Memory B cell (primary cell): Measurements from ENCODE around the gene TUBGCP3.
"Not testable (repeated sequence)": the region's sequence is repeated elsewhere in the genome, so short reads cannot be mapped to it uniquely, and the experiment has no call there.

Source experiments
- ATAC-seq: fragments of 150-1000 bp; cut with Tn5 transposase; 2 replicates; pipeline ENCODE4 v1.10.0; 2021; ENCODE audit warnings: low read depth, mild to moderate bottlenecking, moderate library complexity
- DNase-seq, 2 donors: peaks; one replicate each; pipeline ENCODE4 v3.0.0; 2022; ENCODE audit warnings: low spot score in 2 of 2
- H3K27ac Mint-ChIP-seq: one replicate; pipeline ENCODE4 v1.8.0; 2022; ENCODE audit warnings: mild to moderate bottlenecking, moderate library complexity, mixed read lengths
- H3K27me3 Mint-ChIP-seq: one replicate; pipeline ENCODE4 v1.8.0; 2022; ENCODE audit warnings: mixed read lengths
- H3K36me3 Mint-ChIP-seq: one replicate; pipeline ENCODE4 v1.8.0; 2022; ENCODE audit warnings: mild to moderate bottlenecking, mixed read lengths
- H3K4me1 Mint-ChIP-seq: one replicate; pipeline ENCODE4 v1.8.0; 2022; ENCODE audit warnings: mixed read lengths
- H3K4me3 Mint-ChIP-seq: one replicate; pipeline ENCODE4 v1.8.0; 2022; ENCODE audit warnings: mild to moderate bottlenecking, moderate library complexity, mixed read lengths
- H3K9me3 Mint-ChIP-seq: one replicate; pipeline ENCODE4 v1.8.0; 2022; ENCODE audit warnings: mixed read lengths

Gene TUBGCP3

GRCh38 chr13:112587764-112588489 is at the start of gene TUBGCP3:
Gene TUBGCP3, minus strand, starts transcription at chr13:112588153. Its CDS starts 173 bp downstream, at chr13:112587980.
- peak within 1 kb of the TSS; percentile 92 for H3K4me3 Mint-ChIP-seq
- DNase-seq, result peak; percentile 71 to 80
- peak within 1 kb of the TSS; percentile 94 for H3K27ac Mint-ChIP-seq
- H3K9me3 Mint-ChIP-seq, result no peaks in the 10 kb centered on the region
- H3K4me1 Mint-ChIP-seq, result peaks cover 31% of the 10 kb centered on the region
- ATAC-seq, result peak; percentile 84
- no peaks in the 10 kb centered on the region for H3K36me3 Mint-ChIP-seq
- no peaks in the 10 kb centered on the region for H3K27me3 Mint-ChIP-seq

DNA sequence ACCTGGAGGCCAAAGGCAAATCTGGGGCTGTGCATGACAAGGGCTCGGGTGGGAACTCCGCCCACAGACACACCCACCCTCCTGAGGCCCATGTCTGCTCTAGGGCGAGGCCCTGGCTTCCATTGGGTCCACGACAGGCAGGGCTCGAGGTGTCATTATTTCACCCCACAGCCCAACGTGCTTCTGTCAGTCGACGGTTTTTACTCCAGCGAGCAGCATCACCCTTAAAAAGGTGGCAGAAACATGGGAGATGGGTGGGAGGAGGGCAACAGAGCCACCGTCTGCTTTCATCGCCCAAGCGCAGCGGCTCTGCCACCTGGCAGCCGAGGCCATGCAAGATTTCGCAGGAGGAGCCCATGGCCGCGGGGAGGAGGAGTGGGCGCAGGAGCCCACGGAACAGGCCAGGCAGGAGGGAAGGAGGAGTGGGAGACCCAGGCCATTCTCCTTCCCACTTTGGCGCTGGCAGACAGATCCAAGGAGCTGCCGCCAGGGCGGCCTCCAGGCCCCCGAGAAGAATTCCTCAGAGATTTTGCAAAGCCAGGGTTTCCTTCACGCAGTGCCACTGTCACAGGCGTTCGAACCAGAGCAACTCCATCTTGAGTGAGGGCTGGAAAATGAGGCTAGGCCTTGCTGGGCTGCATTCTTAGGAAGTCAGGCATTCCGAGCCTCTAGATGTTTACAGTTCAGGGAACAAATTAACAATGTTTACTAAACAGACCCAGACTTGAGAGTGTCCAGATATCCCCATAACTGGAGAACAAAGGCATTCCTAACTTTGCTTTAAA is 49.3 kb upstream of the TUBGCP3 start:
- H3K27me3 Mint-ChIP-seq, result peaks cover 5% of the 10 kb centered on the region
- no peak for ATAC-seq
- no peak overlapping the region for H3K27ac Mint-ChIP-seq
- H3K36me3 Mint-ChIP-seq, result no peaks in the 10 kb centered on the region
- H3K9me3 Mint-ChIP-seq, result no peaks in the 10 kb centered on the region
- H3K4me1 Mint-ChIP-seq, result peaks cover 6% of the 10 kb centered on the region
- no peak for DNase-seq
- H3K4me3 Mint-ChIP-seq, result no peak overlapping the region

DNA sequence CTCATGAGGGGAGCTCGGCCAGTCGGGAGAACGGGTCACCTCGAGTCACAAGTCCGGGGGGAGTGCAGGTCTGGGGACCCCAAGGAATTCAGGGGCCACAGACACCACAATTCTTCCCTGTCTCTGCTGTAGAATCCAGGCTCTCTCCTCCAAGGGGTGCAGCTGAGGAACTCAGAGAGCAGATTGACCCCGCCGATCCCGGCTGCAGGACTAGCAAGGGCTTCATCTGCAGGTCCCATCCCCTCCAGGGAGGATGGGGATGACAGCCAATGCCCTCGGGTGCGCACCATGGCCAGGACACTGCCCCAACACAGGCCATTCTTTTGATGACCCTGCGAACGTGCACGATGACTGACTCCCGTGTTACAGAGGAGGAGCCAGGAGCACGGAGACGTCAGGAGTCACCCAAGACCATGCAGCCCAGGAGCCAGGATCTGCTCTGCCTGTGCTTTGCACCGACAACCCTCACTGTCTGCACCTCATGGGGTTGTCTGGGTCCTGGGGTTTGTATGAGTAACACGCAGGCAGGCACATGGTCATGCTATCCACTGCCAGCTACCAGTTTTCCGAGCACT is 48.5 kb upstream of the TUBGCP3 start:
- Mint-ChIP-seq H3K36me3 (no peaks in the 10 kb centered on the region), H3K27me3 (peaks cover 3% of the 10 kb centered on the region), H3K9me3 (no peaks in the 10 kb centered on the region), H3K27ac (no peak overlapping the region), H3K4me1 (peaks cover 6% of the 10 kb centered on the region), H3K4me3 (no peak overlapping the region)
- DNase-seq, result no peak
- no peak for ATAC-seq

DNA sequence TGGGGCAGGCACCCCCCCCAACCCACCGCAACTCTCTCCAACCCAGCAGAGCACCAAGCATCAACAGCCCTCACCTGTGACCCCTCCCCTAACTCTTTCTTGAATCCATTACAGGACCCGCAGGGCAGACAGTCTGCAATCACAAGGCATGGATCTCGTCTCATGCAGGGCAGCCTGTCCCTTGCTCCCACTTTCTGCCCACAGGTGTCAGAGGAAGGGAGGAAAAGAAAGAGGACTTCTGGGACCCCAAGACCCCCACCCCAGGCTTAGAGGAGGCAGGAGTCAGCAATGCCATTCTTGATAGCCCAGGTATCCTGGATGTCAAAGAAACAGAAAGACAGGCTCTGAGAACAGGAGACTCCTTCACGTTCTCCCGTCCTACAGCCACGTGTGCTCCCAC is 47.4 kb upstream of the TUBGCP3 start:
- no peak for ATAC-seq
- Mint-ChIP-seq H3K4me3 (no peak overlapping the region), H3K27ac (no peak overlapping the region), H3K36me3 (no peaks in the 10 kb centered on the region), H3K9me3 (no peaks in the 10 kb centered on the region), H3K4me1 (peaks cover 4% of the 10 kb centered on the region), H3K27me3 (peaks cover 3% of the 10 kb centered on the region)
- DNase-seq, result no peak

DNA sequence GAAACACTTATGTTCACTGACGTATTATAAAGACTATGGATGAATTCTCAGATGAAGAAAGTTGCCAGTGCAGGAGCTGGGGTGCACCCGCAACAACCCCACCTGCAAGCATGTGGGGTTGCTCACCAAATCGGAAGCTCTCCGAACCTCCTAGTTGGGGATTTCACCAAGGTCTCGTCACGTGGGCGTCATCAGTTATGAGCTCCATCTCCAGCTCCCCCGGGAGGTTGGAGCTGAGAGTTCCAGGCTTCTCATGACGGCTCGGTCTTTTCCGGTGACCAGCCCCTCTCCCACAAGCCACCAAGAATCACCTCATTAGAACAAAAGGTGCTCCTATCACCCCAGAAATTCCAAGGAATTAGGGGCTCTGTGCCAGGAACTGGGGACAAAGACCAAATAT is 46.1 kb upstream of the TUBGCP3 start:
- H3K9me3 Mint-ChIP-seq, result no peaks in the 10 kb centered on the region
- no peak for DNase-seq
- no peak overlapping the region for H3K4me3 Mint-ChIP-seq
- H3K27me3 Mint-ChIP-seq, result no peaks in the 10 kb centered on the region
- no peak for ATAC-seq
- H3K4me1 Mint-ChIP-seq, result no peaks in the 10 kb centered on the region
- H3K36me3 Mint-ChIP-seq, result no peaks in the 10 kb centered on the region
- no peak overlapping the region for H3K27ac Mint-ChIP-seq

DNA sequence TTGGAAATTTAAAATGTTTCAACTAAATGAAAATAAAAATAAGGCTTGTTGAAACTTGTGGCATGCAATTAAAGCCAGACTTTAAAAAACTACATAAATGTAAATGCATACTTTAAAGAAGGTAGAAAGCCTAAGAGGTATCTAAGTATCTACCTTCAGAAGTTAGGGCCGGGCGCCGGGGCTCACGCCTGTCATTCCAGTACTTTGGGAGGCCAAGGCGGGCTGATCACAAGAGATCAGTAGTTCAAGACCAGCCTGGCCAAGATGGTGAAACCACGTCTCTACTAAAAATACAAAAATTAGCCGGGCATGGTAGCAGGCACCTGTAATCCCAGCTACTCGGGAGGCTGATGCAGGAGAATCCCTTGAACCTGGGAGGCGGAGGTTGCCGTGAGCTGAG is 42.3 kb upstream of the TUBGCP3 start:
- not testable (repeated sequence) for H3K27me3 Mint-ChIP-seq, H3K4me3 Mint-ChIP-seq, H3K36me3 Mint-ChIP-seq, H3K27ac Mint-ChIP-seq, H3K4me1 Mint-ChIP-seq, DNase-seq, H3K9me3 Mint-ChIP-seq, ATAC-seq

DNA sequence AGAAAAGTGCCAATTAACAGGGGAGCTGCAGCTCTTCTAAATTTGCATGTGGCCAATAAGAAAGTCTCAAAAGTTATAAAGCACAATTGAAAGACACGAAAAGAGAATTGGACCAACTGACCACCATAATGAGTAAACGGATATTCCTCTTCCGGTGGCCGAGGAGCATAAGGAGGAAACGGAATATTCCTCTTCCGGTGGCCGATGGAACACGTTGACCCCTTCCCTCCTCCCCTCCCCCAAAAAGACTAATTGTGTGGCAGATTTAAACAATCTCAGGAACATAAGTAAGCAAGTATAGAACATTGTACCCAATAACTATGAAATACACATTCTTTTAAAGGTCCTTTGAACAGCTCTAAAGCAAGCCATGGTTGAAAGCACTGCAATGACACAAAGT is 41.2 kb upstream of the TUBGCP3 start:
- H3K36me3 Mint-ChIP-seq, result no peaks in the 10 kb centered on the region
- no peak for ATAC-seq
- H3K27ac Mint-ChIP-seq, result no peak overlapping the region
- H3K4me3 Mint-ChIP-seq, result no peak overlapping the region
- peaks cover 1% of the 10 kb centered on the region for H3K27me3 Mint-ChIP-seq
- no peak for DNase-seq
- no peaks in the 10 kb centered on the region for H3K9me3 Mint-ChIP-seq
- peaks cover 3% of the 10 kb centered on the region for H3K4me1 Mint-ChIP-seq

GRCh38 chr13:112627613-112628012 is 39.7 kb upstream of the TUBGCP3 start:
- H3K4me3 Mint-ChIP-seq, DNase-seq, H3K27me3 Mint-ChIP-seq, H3K9me3 Mint-ChIP-seq, H3K4me1 Mint-ChIP-seq, H3K27ac Mint-ChIP-seq, H3K36me3 Mint-ChIP-seq, ATAC-seq: not testable (repeated sequence)

- H3K27me3 Mint-ChIP-seq, result peaks cover 9% of the 10 kb centered on the region
- ATAC-seq (no peak), DNase-seq (no peak)
Measured at GRCh38 chr13:112627161-112627560, 39.2 kb upstream of the TUBGCP3 start.

GRCh38 chr13:112626761-112627160 is 38.8 kb upstream of the TUBGCP3 start:
- no peaks in the 10 kb centered on the region for H3K9me3 Mint-ChIP-seq
- DNase-seq (no peak), ATAC-seq (no peak)
- no peaks in the 10 kb centered on the region for H3K36me3 Mint-ChIP-seq
- no peak overlapping the region for H3K27ac Mint-ChIP-seq
- peaks cover 10% of the 10 kb centered on the region for H3K27me3 Mint-ChIP-seq
- H3K4me1 Mint-ChIP-seq, result peaks cover 5% of the 10 kb centered on the region
- H3K4me3 Mint-ChIP-seq, result no peak overlapping the region

More at GRCh38 chr13:112627161-112627560, 39.2 kb upstream of the TUBGCP3 start:
- Mint-ChIP-seq H3K27ac (no peak overlapping the region), H3K36me3 (no peaks in the 10 kb centered on the region), H3K4me1 (peaks cover 5% of the 10 kb centered on the region), H3K4me3 (no peak overlapping the region), H3K9me3 (no peaks in the 10 kb centered on the region)

GRCh38 chr13:112626124-112626523 is 38.2 kb upstream of the TUBGCP3 start:
- Mint-ChIP-seq H3K4me1 (peaks cover 5% of the 10 kb centered on the region), H3K9me3 (no peaks in the 10 kb centered on the region), H3K4me3 (no peak overlapping the region), H3K27ac (no peak overlapping the region), H3K36me3 (no peaks in the 10 kb centered on the region), H3K27me3 (peaks cover 10% of the 10 kb centered on the region)
- ATAC-seq (no peak), DNase-seq (no peak)

GRCh38 chr13:112625698-112626097 is 37.7 kb upstream of the TUBGCP3 start:
- Mint-ChIP-seq H3K4me1 (peaks cover 5% of the 10 kb centered on the region), H3K9me3 (no peaks in the 10 kb centered on the region), H3K36me3 (no peaks in the 10 kb centered on the region), H3K27ac (no peak overlapping the region), H3K4me3 (no peak overlapping the region), H3K27me3 (peaks cover 10% of the 10 kb centered on the region)
- DNase-seq, result no peak
- ATAC-seq, result no peak

GRCh38 chr13:112624602-112625430 is 36.9 kb upstream of the TUBGCP3 start:
- no peak overlapping the region for H3K4me3 Mint-ChIP-seq
- H3K4me1 Mint-ChIP-seq, result peaks cover 5% of the 10 kb centered on the region
- no peaks in the 10 kb centered on the region for H3K9me3 Mint-ChIP-seq
- no peaks in the 10 kb centered on the region for H3K36me3 Mint-ChIP-seq
- no peak overlapping the region for H3K27ac Mint-ChIP-seq
- DNase-seq (no peak), ATAC-seq (no peak)
- H3K27me3 Mint-ChIP-seq, result peaks cover 10% of the 10 kb centered on the region

DNA sequence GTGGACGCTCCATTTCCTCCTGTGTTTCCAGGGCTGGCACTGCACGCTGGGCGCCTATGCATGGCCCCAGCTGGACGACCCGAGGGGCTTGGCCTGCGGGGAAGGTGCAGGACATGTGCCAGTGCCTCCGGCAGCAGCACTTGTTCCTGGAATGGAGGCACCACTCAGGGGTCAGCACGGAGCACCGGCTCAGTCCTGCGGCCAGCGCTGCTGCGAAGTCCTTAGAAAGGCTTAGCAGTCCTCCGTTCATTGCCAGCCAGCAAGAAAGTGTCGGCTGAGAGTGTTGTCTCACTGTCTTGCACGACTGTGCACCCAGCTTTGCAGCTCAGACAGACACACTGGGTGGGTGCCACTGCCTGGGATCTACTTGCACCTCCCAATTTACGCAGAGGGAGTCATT is 36.1 kb upstream of the TUBGCP3 start:
- no peak overlapping the region for H3K4me3 Mint-ChIP-seq
- H3K27ac Mint-ChIP-seq, result no peak overlapping the region
- DNase-seq (no peak), ATAC-seq (no peak)
- H3K27me3 Mint-ChIP-seq, result peaks cover 10% of the 10 kb centered on the region
- no peaks in the 10 kb centered on the region for H3K36me3 Mint-ChIP-seq
- peaks cover 5% of the 10 kb centered on the region for H3K4me1 Mint-ChIP-seq
- no peaks in the 10 kb centered on the region for H3K9me3 Mint-ChIP-seq
